Endodermal cell (in vitro differentiated cells): Measurements from ENCODE around the gene TSPAN18. TPM values are rescaled to one million over a fixed set of nuclear protein-coding genes. Genes with fewer than 3 reads are reported as not detected.

Experiments used
- DNase-seq: peaks from one replicate; pipeline ENCODE4 v3.0.0-alpha.2; 2017
- H3K27ac ChIP-seq: 2 replicates; pipeline ENCODE4 v1.5.1; 2013; ENCODE audit warnings: mild to moderate bottlenecking, low read depth, low read length, moderate library complexity
- H3K27me3 ChIP-seq: 2 replicates; pipeline ENCODE4 v1.6.1; 2013; ENCODE audit warnings: mild to moderate bottlenecking, low read length, moderate library complexity; ENCODE audit not compliant: insufficient read depth, control insufficient read depth, poor library complexity, severe bottlenecking
- H3K36me3 ChIP-seq: 2 replicates; pipeline ENCODE4 v1.7.0; 2013; ENCODE audit warnings: mild to moderate bottlenecking, low read length, moderate library complexity; ENCODE audit not compliant: control insufficient read depth, insufficient read depth
- H3K4me1 ChIP-seq: one replicate; pipeline ENCODE4 v1.7.0; 2013; ENCODE audit warnings: low read length; ENCODE audit not compliant: control insufficient read depth, insufficient read depth
- H3K4me3 ChIP-seq: 2 replicates; pipeline ENCODE4 v1.5.1; 2013; ENCODE audit warnings: mild to moderate bottlenecking, low read length, moderate library complexity
- H3K9ac ChIP-seq: 2 replicates; pipeline ENCODE4 v1.6.1; 2013; ENCODE audit warnings: mild to moderate bottlenecking, low read length, moderate library complexity; ENCODE audit not compliant: poor library complexity, severe bottlenecking; ENCODE audit errors: extremely low read depth
- H3K9me3 ChIP-seq: 2 replicates; pipeline ENCODE4 v1.6.1; 2013; ENCODE audit warnings: mild to moderate bottlenecking, low read length, moderate library complexity; ENCODE audit not compliant: control insufficient read depth
- H3K27ac Mint-ChIP-seq: 2 replicates; pipeline ENCODE4 v1.8.0; 2020; ENCODE audit warnings: mixed read lengths
- H3K27me3 Mint-ChIP-seq: 2 replicates; pipeline ENCODE4 v1.8.0; 2021; ENCODE audit warnings: mild to moderate bottlenecking, mixed read lengths; ENCODE audit not compliant: insufficient read depth
- H3K36me3 Mint-ChIP-seq: 2 replicates; pipeline ENCODE4 v1.8.0; 2020; ENCODE audit warnings: low read depth, mixed read lengths
- H3K4me1 Mint-ChIP-seq: 2 replicates; pipeline ENCODE4 v1.8.0; 2020; ENCODE audit warnings: mixed read lengths
- H3K4me3 Mint-ChIP-seq: 2 replicates; pipeline ENCODE4 v1.8.0; 2020; ENCODE audit warnings: mild to moderate bottlenecking, moderate library complexity, mixed read lengths
- H3K9me3 Mint-ChIP-seq: 2 replicates; pipeline ENCODE4 v1.8.0; 2020; ENCODE audit warnings: mild to moderate bottlenecking, mixed read lengths
- CTCF ChIP-seq: fragments of 200-600 bp; sonication (generic); conservative IDR thresholded peaks from 2 replicates; pipeline ENCODE4 v1.5.0; 2021; ENCODE audit warnings: antibody characterized with exemption, mild to moderate bottlenecking
- WGBS, 2 experiments: methylation state at CpG; one replicate each; pipeline versions ENCODE4 v1.1.5 to v1.1.7; 2013; ENCODE audit warnings: missing lambda C conversion rate in 2 of 2, mixed read lengths in 1 of 2; ENCODE audit not compliant: insufficient coverage in 1 of 2, insufficient read length in 1 of 2; 5-methylcytosine and 5-hydroxymethylcytosine counted together
- total RNA-seq, 2 donors: library from RNA; stranded (reverse); fragmentation: NEBNext Ultra II Directional in 1 of 2; extraction: Animal tissue kit (Norgen Biotek cat#: 25700) in 1 of 2; gene quantifications; 2 replicates in 1 of 2; 3 replicates in 1 of 2; pipeline ENCODE4 v1.2.1, GENCODE V29; 2021

Gene TSPAN18
- total RNA-seq, 2 donors from 2014 or later = 28.0 to 28.7 TPM

- DNase-seq = no peak
- Histone ChIP-seq H3K27ac (no peak overlapping the region), H3K36me3 (no peaks in the 10 kb centered on the region), H3K4me3 (no peak overlapping the region), H3K9ac (no peak overlapping the region), H3K27me3 (no peaks in the 10 kb centered on the region), H3K9me3 (no peaks in the 10 kb centered on the region), H3K4me1 (no peaks in the 10 kb centered on the region)
- H3K9me3 Mint-ChIP-seq = no peaks in the 10 kb centered on the region
- peaks cover 20% of the 10 kb centered on the region for H3K4me1 Mint-ChIP-seq
- no peak for TF ChIP-seq CTCF
- no peak overlapping the region for H3K27ac Mint-ChIP-seq
- 81% methylated on average over 4 of the region's 4 CpGs; no CpG with 5 or more reads in 1 of the 2 experiments for WGBS, 2 experiments
- H3K36me3 Mint-ChIP-seq = no peaks in the 10 kb centered on the region
- no peak overlapping the region for H3K4me3 Mint-ChIP-seq
- H3K27me3 Mint-ChIP-seq = peaks cover 12% of the 10 kb centered on the region
These were observed 15.2 kb downstream of the TSPAN18 start for GRCh38 chr11:44741976-44742375.

- 80 to 95% methylated on average over 8 to 11 of the region's 11 CpGs for WGBS, 2 experiments
- Histone ChIP-seq H3K27ac (no peak overlapping the region), H3K4me3 (no peak overlapping the region), H3K4me1 (no peaks in the 10 kb centered on the region), H3K36me3 (no peaks in the 10 kb centered on the region), H3K27me3 (no peaks in the 10 kb centered on the region), H3K9ac (no peak overlapping the region), H3K9me3 (no peaks in the 10 kb centered on the region)
- no peak overlapping the region for H3K27ac Mint-ChIP-seq
- DNase-seq = peak; percentile 56
- H3K27me3 Mint-ChIP-seq = peaks cover 12% of the 10 kb centered on the region
- no peaks in the 10 kb centered on the region for H3K36me3 Mint-ChIP-seq
- TF ChIP-seq CTCF = no peak
- H3K4me3 Mint-ChIP-seq = no peak overlapping the region
- no peaks in the 10 kb centered on the region for H3K9me3 Mint-ChIP-seq
- peaks cover 20% of the 10 kb centered on the region for H3K4me1 Mint-ChIP-seq
These were observed 15.9 kb downstream of the TSPAN18 start for GRCh38 chr11:44742508-44743246.

GRCh38 chr11:44743326-44743725, 16.6 kb downstream of the TSPAN18 start:
- 93 to 96% methylated on average over 12 of the region's 12 CpGs for WGBS, 2 experiments
- Mint-ChIP-seq H3K27ac (no peak overlapping the region), H3K4me1 (peaks cover 20% of the 10 kb centered on the region), H3K4me3 (no peak overlapping the region), H3K36me3 (no peaks in the 10 kb centered on the region), H3K9me3 (no peaks in the 10 kb centered on the region), H3K27me3 (peaks cover 12% of the 10 kb centered on the region)
- DNase-seq = no peak
- Histone ChIP-seq H3K36me3 (no peaks in the 10 kb centered on the region), H3K4me1 (no peaks in the 10 kb centered on the region), H3K4me3 (no peak overlapping the region), H3K9ac (no peak overlapping the region), H3K27me3 (no peaks in the 10 kb centered on the region), H3K27ac (no peak overlapping the region), H3K9me3 (no peaks in the 10 kb centered on the region)
- TF ChIP-seq CTCF = no peak
